Panc1 (cell line): ENCODE measurements around the gene ESR2. TPM values are rescaled to one million over a fixed set of nuclear protein-coding genes. Genes with fewer than 3 reads are reported as not detected.

Experiments used
- ATAC-seq: fragments of 200-7000 bp; cut with Tn5 transposase; 2 replicates; pipeline ENCODE4 v1.9.1; 2020; ENCODE audit warnings: mild to moderate bottlenecking, moderate library complexity
- BruUV-seq: library from RNA; stranded (reverse); fragments of 400-500 nt; replicated peaks from 2 replicates; lab custom pipeline; 2021; lab: Mats Ljungman, UMichigan
- CTCF ChIA-PET: fragments of 300-600 bp; sonication (Branson Sonifier 250); formaldehyde crosslinking; loops from one replicate; lab custom pipeline; 2022; ENCODE audit warnings: antibody characterized with exemption; lab: Charles Lee
- POLR2A ChIA-PET: fragments of 300-600 bp; sonication (Branson Sonifier 250); formaldehyde crosslinking; loops from one replicate; lab custom pipeline; 2022; ENCODE audit warnings: antibody characterized with exemption; lab: Charles Lee
- DNase-seq: peaks from one replicate; pipeline ENCODE4 v3.0.0-alpha.2; 2010; ENCODE audit warnings: low read depth, low spot score
- H3K27ac ChIP-seq: 2 replicates; pipeline ENCODE4 v1.5.1; 2011; ENCODE audit warnings: mild to moderate bottlenecking, low read length, inconsistent platforms
- H3K27me3 ChIP-seq: fragments of 200-500 bp; sonication (Bioruptor generic); 2 replicates; pipeline ENCODE4 v1.6.0; 2014; ENCODE audit warnings: low read length, inconsistent platforms; ENCODE audit not compliant: control insufficient read depth, insufficient read depth
- H3K36me3 ChIP-seq: fragments of 200-500 bp; sonication (Bioruptor generic); 2 replicates; pipeline ENCODE4 v1.5.1; 2014; ENCODE audit warnings: inconsistent platforms, mild to moderate bottlenecking, low read length, moderate library complexity; ENCODE audit not compliant: control insufficient read depth, insufficient read depth
- H3K4me1 ChIP-seq: 2 replicates; pipeline ENCODE4 v1.5.1; 2011; ENCODE audit warnings: inconsistent platforms, mild to moderate bottlenecking, low read length, moderate library complexity; ENCODE audit not compliant: control insufficient read depth, insufficient read depth
- H3K4me3 ChIP-seq, 2 experiments: 2 replicates each; pipeline ENCODE4 v1.5.1; 2011 to 2012; ENCODE audit warnings: low read depth in 2 of 2, low read length in 2 of 2, mild to moderate bottlenecking in 2 of 2, inconsistent platforms in 1 of 2, moderate library complexity in 1 of 2
- H3K9me3 ChIP-seq: fragments of 200-500 bp; sonication (Bioruptor generic); 2 replicates; pipeline ENCODE4 v1.5.1; 2014; ENCODE audit warnings: low read depth, mild to moderate bottlenecking, inconsistent platforms, low read length, moderate library complexity; ENCODE audit not compliant: control insufficient read depth, insufficient read depth
- CTCF ChIP-seq: fragments of 450-650 bp; IDR thresholded peaks from 2 replicates; pipeline ENCODE4 v1.5.1; 2017; ENCODE audit warnings: mild to moderate bottlenecking
- POLR2AphosphoS5 ChIP-seq: IDR thresholded peaks from 2 replicates; pipeline ENCODE4 v1.6.1; 2012; ENCODE audit warnings: mild to moderate bottlenecking, low read depth, low read length, moderate library complexity
- REST ChIP-seq, 2 experiments: IDR thresholded peaks; 2 replicates each; pipeline ENCODE4 v1.6.1; 2011 to 2012; ENCODE audit warnings: low read depth in 2 of 2, control low read depth in 1 of 2, low read length in 1 of 2, mild to moderate bottlenecking in 1 of 2, moderate library complexity in 1 of 2; ENCODE audit not compliant: insufficient read depth in 1 of 2
- SIN3A ChIP-seq: IDR thresholded peaks from 2 replicates; pipeline ENCODE4 v1.6.1; 2012; ENCODE audit warnings: low read depth, mild to moderate bottlenecking, low read length, moderate library complexity, borderline replicate concordance; ENCODE audit not compliant: insufficient read depth
- TCF7L2 ChIP-seq: IDR thresholded peaks from 2 replicates; pipeline ENCODE4 v1.6.1; 2011; ENCODE audit warnings: mild to moderate bottlenecking, low read depth, low read length, inconsistent platforms
- in situ Hi-C: cut with HindIII; loops from 2 replicates; pipeline ENCODE4 v1.10.0; 2016; ENCODE audit warnings: low sequenced_read_pairs, low pct_unique_long_range_greater_than_20kb
- intact Hi-C: fragments of 100-400 bp; cut with micrococcal nuclease; formaldehyde crosslinking; loops from one replicate; pipeline ENCODE4 v1.10.0; 2022; ENCODE audit not compliant: unreplicated experiment
- total RNA-seq: library from RNA; stranded (reverse); gene quantifications from one replicate; pipeline ENCODE4 v1.2.1, GENCODE V29; 2021; ENCODE audit not compliant: unreplicated experiment

ESR2 gene
- total RNA-seq, 1 experiment from 2014 or later, result not detected

GRCh38 chr14:64081174-64081746 is 212.9 kb downstream of the ESR2 start:
- Histone ChIP-seq H3K4me1 (no peaks in the 10 kb centered on the region), H3K36me3 (peaks cover 2% of the 10 kb centered on the region; the same call in 1 of the 2 replicates), H3K27ac (no peak overlapping the region), H3K4me3 (no peak overlapping the region), H3K27me3 (no peaks in the 10 kb centered on the region), H3K9me3 (no peaks in the 10 kb centered on the region)
- POLR2A ChIA-PET, result interaction anchor here (0.6 kb wide), 1 partner anchor 593 kb away, joined by 4 read pairs; no protein-coding TSS in a partner anchor
- no peak for ATAC-seq
- DNase-seq, result no peak
- intact Hi-C loops (no loop called here), in situ Hi-C loops (no loop called here)
- CTCF ChIA-PET, result no interaction called here
- no peak for TF ChIP-seq POLR2AphosphoS5
- TF ChIP-seq REST (IDR thresholded peaks at IDR 0.05; ENCODE audit: insufficient read depth in 1 of 2, low read depth in 2 of 2, low read length in 1 of 2), result no peak
- TF ChIP-seq TCF7L2, result no peak
- no peak for TF ChIP-seq SIN3A
- TF ChIP-seq CTCF, result no peak
- BruUV-seq, result no TSS peak

- TF ChIP-seq POLR2AphosphoS5 (no peak), SIN3A (no peak), CTCF (no peak), TCF7L2 (no peak), REST (IDR thresholded peaks at IDR 0.05; ENCODE audit: insufficient read depth in 1 of 2, low read depth in 2 of 2, low read length in 1 of 2) (no peak)
- ChIA-PET POLR2A (no interaction called here), CTCF (no interaction called here)
- peaks cover 2% of the 10 kb centered on the region; the same call in 1 of the 2 replicates for H3K36me3 ChIP-seq
- DNase-seq, result no peak
- no peaks in the 10 kb centered on the region for H3K27me3 ChIP-seq
- BruUV-seq, result no TSS peak
- H3K4me3 ChIP-seq, result no peak overlapping the region
- ATAC-seq, result no peak
- in situ Hi-C loops (no loop called here), intact Hi-C loops (no loop called here)
- no peak overlapping the region for H3K27ac ChIP-seq
- H3K4me1 ChIP-seq, result no peaks in the 10 kb centered on the region
- no peaks in the 10 kb centered on the region for H3K9me3 ChIP-seq
Observed at GRCh38 chr14:64080452-64080851, 213.7 kb downstream of the ESR2 start.
